Keratinocyte (primary cell): ENCODE measurements around the gene SCT.

Source experiments
- CTCF ChIP-seq, 3 experiments: IDR thresholded peaks in 1 of 3; conservative IDR thresholded peaks in 1 of 3; optimal IDR thresholded peaks in 1 of 3; 2 replicates in 2 of 3; 3 replicates in 1 of 3; pipeline versions ENCODE3 to v1.5.1; 2011; ENCODE audit warnings: low read length in 3 of 3, mild to moderate bottlenecking in 3 of 3, moderate library complexity in 2 of 3, control low read depth in 1 of 3, inconsistent platforms in 1 of 3; ENCODE audit not compliant: insufficient read depth in 2 of 3; ENCODE audit errors: extremely low read depth in 1 of 3
- EZH2 ChIP-seq: IDR thresholded peaks from one replicate; pipeline ENCODE4 v1.6.1; 2012; ENCODE audit warnings: inconsistent platforms, mild to moderate bottlenecking, low read length, moderate library complexity

- TF ChIP-seq CTCF (optimal IDR thresholded peaks at IDR 0.05 in 1 of 3, IDR thresholded peaks at IDR 0.05 in 1 of 3, conservative IDR thresholded peaks at IDR 0.05 in 1 of 3; ENCODE audit: extremely low read depth in 1 of 3, insufficient read depth in 2 of 3, low read length in 3 of 3) (no peak), EZH2 (no peak)
Measured at GRCh38 chr11:665704-666281, 38.8 kb upstream of the SCT start.
